ENCODE data around the gene PLEKHG5. TPM values are rescaled to one million over a fixed set of nuclear protein-coding genes. Genes with fewer than 3 reads are reported as not detected.
A peak's percentile ranks its signal among the peaks of the same experiment; 100 is the strongest.

PLEKHG5 gene
- total and polyA plus RNA-seq, 10 donors = 6.4 to 120 (median 59.4) TPM

DNA sequence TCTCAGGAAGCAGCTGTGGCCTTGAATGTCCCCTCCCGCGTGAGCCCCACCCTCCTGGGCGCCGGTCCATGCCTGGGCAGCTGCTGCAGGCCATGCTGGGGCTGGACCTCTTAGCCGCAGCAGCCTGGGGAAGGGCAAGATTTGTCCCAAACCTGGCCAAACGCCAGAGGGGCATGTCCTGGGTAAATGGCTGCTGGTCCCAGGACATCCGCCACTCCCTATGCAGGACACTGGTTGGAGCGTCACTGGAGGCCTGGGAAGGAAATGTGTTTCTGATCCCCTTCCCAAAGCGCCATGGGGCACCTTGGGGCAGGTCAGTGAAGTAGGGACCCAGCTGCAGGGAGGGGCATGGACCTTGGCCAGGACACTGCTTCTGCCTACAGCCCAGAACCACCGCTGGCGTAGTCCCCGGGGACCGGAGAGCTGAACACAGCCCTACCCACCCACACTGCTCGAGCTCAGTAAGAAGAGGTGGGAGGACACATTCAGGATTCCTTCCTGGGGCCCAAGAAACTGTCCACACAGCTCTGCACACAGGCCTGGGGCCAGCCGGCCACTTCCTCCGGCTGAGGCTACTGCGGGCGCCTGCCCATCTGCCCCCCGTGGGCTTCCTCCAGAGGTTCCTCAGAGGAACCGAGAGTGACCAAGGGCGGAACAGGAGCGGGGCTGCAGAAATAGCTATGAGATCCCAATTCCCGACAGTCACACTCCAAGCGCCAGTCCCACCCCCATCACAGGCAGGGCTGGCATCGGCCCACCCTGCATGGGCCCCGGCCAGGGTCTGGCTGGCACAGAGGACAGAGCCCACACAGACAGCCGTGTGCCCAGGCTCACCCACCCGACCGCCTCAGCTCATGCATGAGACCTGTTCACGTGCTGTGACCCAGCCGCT, 10.8 kb upstream of the PLEKHG5 start:
- peak; percentile 89 for DNase-seq
- H3K27me3 ChIP-seq (replicated peaks in 1 of 7) = peaks cover 0 to 27% (median 0%) of the 10 kb centered on the region in 7 donors
- no peaks in the 10 kb centered on the region for H3K9me3 ChIP-seq
- H3K27ac ChIP-seq = peak overlapping the region; percentile 46 to 86 (median 78)
- H3K36me3 ChIP-seq = no peaks in the 10 kb centered on the region
- 44 to 78% (median 65%) methylated on average over 12 to 31 of the region's 31 CpGs for WGBS, 5 donors
- peaks cover 18 to 73% (median 52%) of the 10 kb centered on the region in 6 donors for H3K4me1 ChIP-seq
- TF ChIP-seq POLR2AphosphoS5 (IDR thresholded peaks at IDR 0.05) (peak; percentile 86 to 91 (median 91)), POLR2A (IDR thresholded peaks at IDR 0.05) (no peak)
- TF ChIP-seq, protein P1, sequence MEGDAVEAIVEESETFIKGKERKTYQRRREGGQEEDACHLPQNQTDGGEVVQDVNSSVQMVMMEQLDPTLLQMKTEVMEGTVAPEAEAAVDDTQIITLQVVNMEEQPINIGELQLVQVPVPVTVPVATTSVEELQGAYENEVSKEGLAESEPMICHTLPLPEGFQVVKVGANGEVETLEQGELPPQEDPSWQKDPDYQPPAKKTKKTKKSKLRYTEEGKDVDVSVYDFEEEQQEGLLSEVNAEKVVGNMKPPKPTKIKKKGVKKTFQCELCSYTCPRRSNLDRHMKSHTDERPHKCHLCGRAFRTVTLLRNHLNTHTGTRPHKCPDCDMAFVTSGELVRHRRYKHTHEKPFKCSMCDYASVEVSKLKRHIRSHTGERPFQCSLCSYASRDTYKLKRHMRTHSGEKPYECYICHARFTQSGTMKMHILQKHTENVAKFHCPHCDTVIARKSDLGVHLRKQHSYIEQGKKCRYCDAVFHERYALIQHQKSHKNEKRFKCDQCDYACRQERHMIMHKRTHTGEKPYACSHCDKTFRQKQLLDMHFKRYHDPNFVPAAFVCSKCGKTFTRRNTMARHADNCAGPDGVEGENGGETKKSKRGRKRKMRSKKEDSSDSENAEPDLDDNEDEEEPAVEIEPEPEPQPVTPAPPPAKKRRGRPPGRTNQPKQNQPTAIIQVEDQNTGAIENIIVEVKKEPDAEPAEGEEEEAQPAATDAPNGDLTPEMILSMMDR (IDR thresholded peaks at IDR 0.05 in 8 of 11, conservative IDR thresholded peaks at IDR 0.05 in 3 of 11) = peak in 1 of 11 experiments; percentile 6
- intact Hi-C loops (cut with DNase I; ENCODE audit: low total_unique reads) = no loop called here
- H3K4me3 ChIP-seq = no peak overlapping the region

DNA sequence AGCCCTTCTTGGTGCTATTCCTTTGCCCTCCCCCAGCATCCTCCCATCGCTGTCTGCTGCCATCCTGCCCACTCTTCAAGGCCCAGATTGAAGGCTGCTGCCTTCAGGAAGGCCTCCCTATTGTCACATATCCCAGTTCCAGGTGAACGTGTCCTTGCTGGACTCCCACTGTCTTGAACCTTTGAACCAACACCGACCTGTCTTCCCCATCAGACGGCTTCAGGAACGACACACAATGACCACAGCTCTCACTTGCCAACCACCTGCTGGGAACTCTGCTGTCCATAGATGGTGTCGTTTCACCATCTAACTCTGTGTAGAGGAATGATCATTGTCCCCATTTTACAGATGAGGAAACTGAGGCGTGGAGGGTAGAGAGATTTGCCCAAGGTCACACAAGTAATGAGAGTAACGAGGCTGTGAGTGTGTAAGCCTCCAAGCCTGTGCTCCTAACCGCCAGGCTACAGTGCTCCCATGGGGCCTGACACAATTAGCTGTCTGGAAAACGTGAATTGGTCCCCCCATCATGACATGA, 9.9 kb upstream of the PLEKHG5 start:
- no peak overlapping the region for H3K4me3 ChIP-seq
- H3K9me3 ChIP-seq = no peaks in the 10 kb centered on the region
- DNase-seq = no peak
- H3K4me1 ChIP-seq = peaks cover 18 to 72% (median 58%) of the 10 kb centered on the region in 6 donors
- 62 to 76% (median 71%) methylated on average over 10 of the region's 10 CpGs for WGBS, 5 donors
- H3K36me3 ChIP-seq = no peaks in the 10 kb centered on the region
- H3K27ac ChIP-seq = peak overlapping the region; percentile 46 to 86 (median 78)
- TF ChIP-seq POLR2A (IDR thresholded peaks at IDR 0.05) = no peak
- TF ChIP-seq, protein P1 (IDR thresholded peaks at IDR 0.05 in 8 of 11, conservative IDR thresholded peaks at IDR 0.05 in 3 of 11) = no peak
- no peak for TF ChIP-seq POLR2AphosphoS5 (IDR thresholded peaks at IDR 0.05)
- intact Hi-C loops (cut with DNase I; ENCODE audit: low total_unique reads) = no loop called here
- H3K27me3 ChIP-seq (replicated peaks in 1 of 7) = peaks cover 0 to 36% (median 5%) of the 10 kb centered on the region in 7 donors

DNA sequence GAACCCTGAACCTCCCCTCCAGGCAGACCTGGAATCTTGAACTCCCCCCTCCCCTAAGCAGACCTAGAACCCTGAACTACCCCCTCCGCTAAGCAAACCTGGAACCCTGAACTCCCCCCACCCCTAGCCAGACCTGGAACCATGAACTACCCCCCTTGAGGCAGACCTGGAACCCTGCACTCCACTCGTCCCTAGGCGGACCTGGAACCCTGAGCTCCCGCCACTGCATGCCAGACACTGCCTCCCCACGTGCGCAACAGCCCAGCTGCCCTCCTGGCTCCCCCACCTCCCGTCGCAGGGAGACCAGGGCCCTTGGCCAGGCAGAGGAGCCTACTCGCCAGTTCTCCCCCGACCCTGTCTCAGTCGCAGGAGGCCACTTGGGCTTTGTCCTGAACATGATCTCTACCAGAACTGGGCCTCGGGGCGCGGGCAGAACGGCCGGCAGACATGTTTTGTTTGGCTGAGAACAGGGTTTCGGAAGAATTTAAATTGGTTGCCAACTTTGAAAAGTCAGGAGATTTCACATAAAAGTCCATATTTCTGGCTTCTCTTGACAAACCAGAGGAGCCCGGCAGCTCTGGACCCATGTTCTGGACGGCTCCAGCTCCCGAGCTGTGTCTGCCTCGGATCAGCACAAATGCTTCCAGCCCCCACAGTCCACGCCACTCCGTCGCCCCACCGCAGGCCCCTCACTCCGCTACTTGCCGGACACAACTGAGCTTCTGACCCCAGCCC, 9.2 kb upstream of the PLEKHG5 start:
- WGBS, 5 donors = 78 to 92% (median 87%) methylated on average over 25 to 27 of the region's 27 CpGs
- H3K27me3 ChIP-seq (replicated peaks in 1 of 7) = peaks cover 0 to 42% (median 5%) of the 10 kb centered on the region in 7 donors
- no peaks in the 10 kb centered on the region for H3K36me3 ChIP-seq
- DNase-seq = no peak
- intact Hi-C loops (cut with DNase I; ENCODE audit: low total_unique reads) = no loop called here
- no peak overlapping the region for H3K4me3 ChIP-seq
- TF ChIP-seq POLR2AphosphoS5 (IDR thresholded peaks at IDR 0.05) = no peak
- TF ChIP-seq, protein P1 (IDR thresholded peaks at IDR 0.05 in 8 of 11, conservative IDR thresholded peaks at IDR 0.05 in 3 of 11) = no peak
- TF ChIP-seq POLR2A (IDR thresholded peaks at IDR 0.05) = no peak
- H3K9me3 ChIP-seq = no peaks in the 10 kb centered on the region
- peaks cover 21 to 78% (median 62%) of the 10 kb centered on the region in 6 donors for H3K4me1 ChIP-seq
- peak overlapping the region in 6 of 8 donors; percentile 55 to 86 (median 82) for H3K27ac ChIP-seq

Measured in spleen (tissue), 11 donors.